NCI-H510A treated with DMSO at 0.1 percent for 48 hours (cell line): ENCODE results near the gene UGT1A6.

Source experiments
- DNase-seq: peaks from one replicate; lab custom pipeline; 2025; lab: John Stamatoyannopoulos, UW

The UGT1A6 gene

GRCh38 chr2:233819884-233820773 lies 127.4 kb downstream of the UGT1A6 start:
- DNase-seq, result no peak

GRCh38 chr2:233820774-233821105 lies 128.1 kb downstream of the UGT1A6 start:
- DNase-seq, result no peak

GRCh38 chr2:233821196-233821595 lies 128.5 kb downstream of the UGT1A6 start:
- DNase-seq, result no peak

DNA sequence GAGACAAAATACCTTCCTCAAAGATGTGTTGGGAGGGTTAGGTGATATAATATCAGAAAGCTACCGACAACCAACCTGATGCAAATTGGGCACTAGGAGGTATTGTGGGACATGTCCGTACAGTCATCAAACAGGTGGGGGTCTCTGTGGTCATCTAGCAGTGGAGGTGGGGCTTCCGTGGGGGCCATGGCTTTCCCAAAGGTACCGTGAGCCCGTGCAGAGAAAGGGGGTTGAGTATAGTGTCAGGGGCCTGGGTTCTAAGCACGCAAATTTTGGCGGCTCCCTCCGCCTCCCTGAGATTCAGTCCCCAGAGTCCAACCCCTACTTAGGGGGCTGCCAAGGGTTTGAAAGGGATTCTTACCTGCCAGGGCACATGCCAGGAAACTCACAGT lies 129.0 kb downstream of the UGT1A6 start:
- DNase-seq, result no peak

- no peak for DNase-seq
These were observed 129.5 kb downstream of the UGT1A6 start for GRCh38 chr2:233822101-233822771.
